ENCODE results near the gene ANKRD11.

ANKRD11 gene

GRCh38 chr16:89294486-89294885 lies 195.9 kb downstream of the ANKRD11 start:
- Histone ChIP-seq H2BK120ac (ENCODE audit: insufficient read depth, low read length, poor library complexity) (no peak overlapping the region), H3K79me2 (ENCODE audit: control insufficient read depth, insufficient read depth, low read length, poor library complexity) (peaks cover 4% of the 10 kb centered on the region), H4K12ac (ENCODE audit: low read depth, low read length) (no peak overlapping the region), H2AK5ac (ENCODE audit: low read length) (no peak overlapping the region), H3K27ac (ENCODE audit: low read depth, low read length) (no peak overlapping the region), H3K4me2 (ENCODE audit: low read length) (no peak overlapping the region), H3K9me3 (ENCODE audit: insufficient read depth, low read depth, low read length) (no peaks in the 10 kb centered on the region), H2BK5ac (ENCODE audit: low read depth, low read length, poor library complexity) (no peak overlapping the region), H3K27me3 (ENCODE audit: insufficient read depth, low read length) (no peaks in the 10 kb centered on the region), H2AFZ (ENCODE audit: insufficient read depth, low read length, poor library complexity) (no peak overlapping the region), H3K14ac (ENCODE audit: low read length) (no peak overlapping the region), H3K9ac (ENCODE audit: low read length) (no peak overlapping the region), H3K79me1 (ENCODE audit: low read length) (no peaks in the 10 kb centered on the region), H4K8ac (ENCODE audit: low read depth, low read length) (no peak overlapping the region), H3K36me3 (ENCODE audit: control insufficient read depth in 1 of 2, insufficient read depth in 2 of 2, low read length in 2 of 2) (peaks cover 30 to 38% of the 10 kb centered on the region in 2 experiments), H3K23ac (ENCODE audit: low read length) (no peak overlapping the region), H3K4me1 (ENCODE audit: control insufficient read depth in 1 of 2, insufficient read depth in 2 of 2, low read length in 2 of 2) (peaks cover 4 to 7% of the 10 kb centered on the region in 2 experiments), H3K4ac (ENCODE audit: low read depth, low read length) (peak overlapping the region; percentile 34), H3K18ac (ENCODE audit: low read length) (peak overlapping the region; percentile 13), H3K4me3 (ENCODE audit: low read depth, low read length) (no peak overlapping the region), H4K91ac (ENCODE audit: low read depth, low read length) (no peak overlapping the region), H2BK12ac (ENCODE audit: low read length) (no peak overlapping the region)
- no CpG with 5 or more reads among the region's 13 CpGs for WGBS (ENCODE audit: extremely low coverage, insufficient coverage, insufficient read length)
- no peak for DNase-seq

- H3K4me3 ChIP-seq (ENCODE audit: low read depth, low read length): no peak overlapping the region
- H2BK120ac ChIP-seq (ENCODE audit: insufficient read depth, low read length, poor library complexity): no peak overlapping the region
- no peak overlapping the region for H2AK5ac ChIP-seq (ENCODE audit: low read length)
- H3K27ac ChIP-seq (ENCODE audit: low read depth, low read length): no peak overlapping the region
- H4K8ac ChIP-seq (ENCODE audit: low read depth, low read length): no peak overlapping the region
- H3K14ac ChIP-seq (ENCODE audit: low read length): no peak overlapping the region
- H3K79me2 ChIP-seq (ENCODE audit: control insufficient read depth, insufficient read depth, low read length, poor library complexity): peaks cover 4% of the 10 kb centered on the region
- no peak overlapping the region for H2BK5ac ChIP-seq (ENCODE audit: low read depth, low read length, poor library complexity)
- H3K23ac ChIP-seq (ENCODE audit: low read length): no peak overlapping the region
- no peaks in the 10 kb centered on the region for H3K9me3 ChIP-seq (ENCODE audit: insufficient read depth, low read depth, low read length)
- no peak overlapping the region for H2AFZ ChIP-seq (ENCODE audit: insufficient read depth, low read length, poor library complexity)
- H4K12ac ChIP-seq (ENCODE audit: low read depth, low read length): no peak overlapping the region
- no peaks in the 10 kb centered on the region for H3K79me1 ChIP-seq (ENCODE audit: low read length)
- H3K18ac ChIP-seq (ENCODE audit: low read length): peak overlapping the region; percentile 41
- no peak overlapping the region for H2BK12ac ChIP-seq (ENCODE audit: low read length)
- peaks cover 30 to 39% of the 10 kb centered on the region in 2 experiments for H3K36me3 ChIP-seq (ENCODE audit: control insufficient read depth in 1 of 2, insufficient read depth in 2 of 2, low read length in 2 of 2)
- no peak for DNase-seq
- WGBS (ENCODE audit: extremely low coverage, insufficient coverage, insufficient read length): no CpG with 5 or more reads among the region's 28 CpGs
- peaks cover 4 to 7% of the 10 kb centered on the region in 2 experiments for H3K4me1 ChIP-seq (ENCODE audit: control insufficient read depth in 1 of 2, insufficient read depth in 2 of 2, low read length in 2 of 2)
- H3K27me3 ChIP-seq (ENCODE audit: insufficient read depth, low read length): no peaks in the 10 kb centered on the region
- no peak overlapping the region for H3K9ac ChIP-seq (ENCODE audit: low read length)
- H3K4me2 ChIP-seq (ENCODE audit: low read length): no peak overlapping the region
- no peak overlapping the region for H4K91ac ChIP-seq (ENCODE audit: low read depth, low read length)
- no peak overlapping the region for H3K4ac ChIP-seq (ENCODE audit: low read depth, low read length)
These were observed 196.9 kb downstream of the ANKRD11 start for GRCh38 chr16:89293276-89294143.

GRCh38 chr16:89292443-89293078 lies 197.8 kb downstream of the ANKRD11 start:
- Histone ChIP-seq H2BK12ac (ENCODE audit: low read length) (no peak overlapping the region), H3K23ac (ENCODE audit: low read length) (no peak overlapping the region), H3K9ac (ENCODE audit: low read length) (no peak overlapping the region), H2BK5ac (ENCODE audit: low read depth, low read length, poor library complexity) (no peak overlapping the region), H4K8ac (ENCODE audit: low read depth, low read length) (no peak overlapping the region), H3K14ac (ENCODE audit: low read length) (no peak overlapping the region), H2BK120ac (ENCODE audit: insufficient read depth, low read length, poor library complexity) (no peak overlapping the region), H3K79me1 (ENCODE audit: low read length) (no peaks in the 10 kb centered on the region), H3K27me3 (ENCODE audit: insufficient read depth, low read length) (no peaks in the 10 kb centered on the region), H3K4me1 (ENCODE audit: control insufficient read depth in 1 of 2, insufficient read depth in 2 of 2, low read length in 2 of 2) (peaks cover 3 to 4% of the 10 kb centered on the region in 2 experiments), H4K12ac (ENCODE audit: low read depth, low read length) (no peak overlapping the region), H2AFZ (ENCODE audit: insufficient read depth, low read length, poor library complexity) (no peak overlapping the region), H2AK5ac (ENCODE audit: low read length) (no peak overlapping the region), H3K4ac (ENCODE audit: low read depth, low read length) (no peak overlapping the region), H4K91ac (ENCODE audit: low read depth, low read length) (no peak overlapping the region), H3K9me3 (ENCODE audit: insufficient read depth, low read depth, low read length) (no peaks in the 10 kb centered on the region), H3K18ac (ENCODE audit: low read length) (no peak overlapping the region), H3K36me3 (ENCODE audit: control insufficient read depth in 1 of 2, insufficient read depth in 2 of 2, low read length in 2 of 2) (peaks cover 31 to 41% of the 10 kb centered on the region in 2 experiments), H3K27ac (ENCODE audit: low read depth, low read length) (no peak overlapping the region), H3K79me2 (ENCODE audit: control insufficient read depth, insufficient read depth, low read length, poor library complexity) (peaks cover 4% of the 10 kb centered on the region), H3K4me2 (ENCODE audit: low read length) (no peak overlapping the region), H3K4me3 (ENCODE audit: low read depth, low read length) (no peak overlapping the region)
- no CpG with 5 or more reads among the region's 22 CpGs for WGBS (ENCODE audit: extremely low coverage, insufficient coverage, insufficient read length)
- peak in 1 of 2 donors; percentile 28 for DNase-seq

- no peak overlapping the region for H3K4me2 ChIP-seq (ENCODE audit: low read length)
- no peak overlapping the region for H2BK120ac ChIP-seq (ENCODE audit: insufficient read depth, low read length, poor library complexity)
- no peak overlapping the region for H3K27ac ChIP-seq (ENCODE audit: low read depth, low read length)
- H3K79me2 ChIP-seq (ENCODE audit: control insufficient read depth, insufficient read depth, low read length, poor library complexity): peaks cover 3% of the 10 kb centered on the region
- no peak overlapping the region for H3K18ac ChIP-seq (ENCODE audit: low read length)
- H2BK5ac ChIP-seq (ENCODE audit: low read depth, low read length, poor library complexity): no peak overlapping the region
- H3K9me3 ChIP-seq (ENCODE audit: insufficient read depth, low read depth, low read length): no peaks in the 10 kb centered on the region
- H3K27me3 ChIP-seq (ENCODE audit: insufficient read depth, low read length): no peaks in the 10 kb centered on the region
- no peak overlapping the region for H2AK5ac ChIP-seq (ENCODE audit: low read length)
- H4K12ac ChIP-seq (ENCODE audit: low read depth, low read length): no peak overlapping the region
- DNase-seq: no peak
- H3K9ac ChIP-seq (ENCODE audit: low read length): no peak overlapping the region
- H3K4me3 ChIP-seq (ENCODE audit: low read depth, low read length): no peak overlapping the region
- no peaks in the 10 kb centered on the region for H3K79me1 ChIP-seq (ENCODE audit: low read length)
- peaks cover 34 to 44% of the 10 kb centered on the region in 2 experiments for H3K36me3 ChIP-seq (ENCODE audit: control insufficient read depth in 1 of 2, insufficient read depth in 2 of 2, low read length in 2 of 2)
- H3K4ac ChIP-seq (ENCODE audit: low read depth, low read length): no peak overlapping the region
- no peak overlapping the region for H4K91ac ChIP-seq (ENCODE audit: low read depth, low read length)
- no peak overlapping the region for H2BK12ac ChIP-seq (ENCODE audit: low read length)
- H3K4me1 ChIP-seq (ENCODE audit: control insufficient read depth in 1 of 2, insufficient read depth in 2 of 2, low read length in 2 of 2): peaks cover 1 to 2% of the 10 kb centered on the region in 2 experiments
- H2AFZ ChIP-seq (ENCODE audit: insufficient read depth, low read length, poor library complexity): no peak overlapping the region
- no peak overlapping the region for H4K8ac ChIP-seq (ENCODE audit: low read depth, low read length)
- H3K23ac ChIP-seq (ENCODE audit: low read length): no peak overlapping the region
- H3K14ac ChIP-seq (ENCODE audit: low read length): no peak overlapping the region
- WGBS (ENCODE audit: extremely low coverage, insufficient coverage, insufficient read length): no CpG with 5 or more reads among the region's 13 CpGs
These were observed 198.6 kb downstream of the ANKRD11 start for GRCh38 chr16:89291776-89292175.

All from trophoblast cell (in vitro differentiated cells and primary cell).